Gastroesophageal sphincter (tissue), 3 donors: Measurements from ENCODE around the gene ITIH6.

ENCODE experiments used
- POLR2A ChIP-seq, 2 donors: fragments of 450-650 bp; IDR thresholded peaks; one replicate each; pipeline ENCODE4 v1.6.1; 2017; ENCODE audit warnings: antibody characterized with exemption in 2 of 2, mild to moderate bottlenecking in 2 of 2, moderate library complexity in 1 of 2
- POLR2AphosphoS5 ChIP-seq: sonication (generic); formaldehyde crosslinking; IDR thresholded peaks from one replicate; pipeline ENCODE4 v1.6.1; 2017; ENCODE audit warnings: antibody characterized with exemption
- TF ChIP-seq, protein P1 (sequence below), 4 experiments: fragments of 200-600 bp in 2 of 4; fragments of 450-650 bp in 2 of 4; sonication (generic) in 1 of 4; IDR thresholded peaks; one replicate each; pipeline ENCODE4 v1.5.1; 2017 to 2019; ENCODE audit warnings: antibody characterized with exemption in 4 of 4, mild to moderate bottlenecking in 2 of 4, moderate library complexity in 2 of 4

DNA sequence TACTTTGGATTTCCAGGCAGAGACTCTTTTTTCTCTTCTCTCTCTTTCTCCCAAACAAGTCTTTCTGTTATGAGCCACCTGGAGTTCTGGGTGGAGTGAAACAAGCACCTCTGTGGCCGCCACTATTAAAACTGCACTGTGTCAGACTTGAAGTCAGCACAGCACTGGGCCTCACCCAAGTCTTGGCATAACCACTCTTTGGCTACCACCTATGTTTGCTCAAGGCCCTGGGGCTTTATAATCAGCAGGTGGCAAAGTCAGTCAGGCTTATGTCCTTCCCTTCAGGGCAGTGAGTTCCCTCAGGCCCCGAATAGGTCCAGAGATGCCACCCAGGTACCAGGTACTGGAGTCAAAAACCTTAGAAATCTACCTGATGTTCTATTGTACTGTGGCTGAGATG is 52.4 kb downstream of the ITIH6 start:
- TF ChIP-seq, protein P1, sequence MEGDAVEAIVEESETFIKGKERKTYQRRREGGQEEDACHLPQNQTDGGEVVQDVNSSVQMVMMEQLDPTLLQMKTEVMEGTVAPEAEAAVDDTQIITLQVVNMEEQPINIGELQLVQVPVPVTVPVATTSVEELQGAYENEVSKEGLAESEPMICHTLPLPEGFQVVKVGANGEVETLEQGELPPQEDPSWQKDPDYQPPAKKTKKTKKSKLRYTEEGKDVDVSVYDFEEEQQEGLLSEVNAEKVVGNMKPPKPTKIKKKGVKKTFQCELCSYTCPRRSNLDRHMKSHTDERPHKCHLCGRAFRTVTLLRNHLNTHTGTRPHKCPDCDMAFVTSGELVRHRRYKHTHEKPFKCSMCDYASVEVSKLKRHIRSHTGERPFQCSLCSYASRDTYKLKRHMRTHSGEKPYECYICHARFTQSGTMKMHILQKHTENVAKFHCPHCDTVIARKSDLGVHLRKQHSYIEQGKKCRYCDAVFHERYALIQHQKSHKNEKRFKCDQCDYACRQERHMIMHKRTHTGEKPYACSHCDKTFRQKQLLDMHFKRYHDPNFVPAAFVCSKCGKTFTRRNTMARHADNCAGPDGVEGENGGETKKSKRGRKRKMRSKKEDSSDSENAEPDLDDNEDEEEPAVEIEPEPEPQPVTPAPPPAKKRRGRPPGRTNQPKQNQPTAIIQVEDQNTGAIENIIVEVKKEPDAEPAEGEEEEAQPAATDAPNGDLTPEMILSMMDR (IDR thresholded peaks at IDR 0.05) = no peak
- TF ChIP-seq POLR2A (IDR thresholded peaks at IDR 0.05) = no peak
- TF ChIP-seq POLR2AphosphoS5 = no peak
